ENCODE measurements around the gene ICE1.

DNA sequence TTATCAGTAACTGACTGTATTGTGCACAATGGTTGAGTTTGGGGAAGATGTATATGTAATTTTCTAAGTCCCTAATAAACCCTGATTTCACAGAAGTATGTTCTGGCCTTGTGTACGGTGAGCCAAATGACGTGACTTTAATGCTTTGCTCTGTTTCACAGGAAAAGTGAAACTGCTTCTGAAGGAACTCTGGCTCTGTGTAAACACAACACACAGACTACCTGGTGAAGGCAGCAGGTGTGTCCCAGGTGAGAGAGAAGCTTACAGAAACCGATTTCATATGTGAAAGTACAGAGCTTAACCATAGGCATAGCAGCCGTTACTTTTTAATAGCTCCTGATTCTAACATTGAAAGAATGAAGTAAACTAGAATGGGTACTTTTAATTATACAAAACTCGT is 31.9 kb downstream of the ICE1 start:
- TF ChIP-seq, protein P1, sequence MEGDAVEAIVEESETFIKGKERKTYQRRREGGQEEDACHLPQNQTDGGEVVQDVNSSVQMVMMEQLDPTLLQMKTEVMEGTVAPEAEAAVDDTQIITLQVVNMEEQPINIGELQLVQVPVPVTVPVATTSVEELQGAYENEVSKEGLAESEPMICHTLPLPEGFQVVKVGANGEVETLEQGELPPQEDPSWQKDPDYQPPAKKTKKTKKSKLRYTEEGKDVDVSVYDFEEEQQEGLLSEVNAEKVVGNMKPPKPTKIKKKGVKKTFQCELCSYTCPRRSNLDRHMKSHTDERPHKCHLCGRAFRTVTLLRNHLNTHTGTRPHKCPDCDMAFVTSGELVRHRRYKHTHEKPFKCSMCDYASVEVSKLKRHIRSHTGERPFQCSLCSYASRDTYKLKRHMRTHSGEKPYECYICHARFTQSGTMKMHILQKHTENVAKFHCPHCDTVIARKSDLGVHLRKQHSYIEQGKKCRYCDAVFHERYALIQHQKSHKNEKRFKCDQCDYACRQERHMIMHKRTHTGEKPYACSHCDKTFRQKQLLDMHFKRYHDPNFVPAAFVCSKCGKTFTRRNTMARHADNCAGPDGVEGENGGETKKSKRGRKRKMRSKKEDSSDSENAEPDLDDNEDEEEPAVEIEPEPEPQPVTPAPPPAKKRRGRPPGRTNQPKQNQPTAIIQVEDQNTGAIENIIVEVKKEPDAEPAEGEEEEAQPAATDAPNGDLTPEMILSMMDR (IDR thresholded peaks at IDR 0.05; ENCODE audit: borderline replicate concordance, extremely low read depth, low read length, poor library complexity, severe bottlenecking) = no peak
- no peak for TF ChIP-seq EZH2 (IDR thresholded peaks at IDR 0.05; ENCODE audit: borderline replicate concordance, low read depth, low read length, severe bottlenecking)
